Measurements from ENCODE around the gene ARHGEF11. TPM values are rescaled to one million over a fixed set of nuclear protein-coding genes. Genes with fewer than 3 reads are reported as not detected.

The ARHGEF11 gene
- total RNA-seq, 1 donor from 2014 or later = 29.1 TPM

DNA sequence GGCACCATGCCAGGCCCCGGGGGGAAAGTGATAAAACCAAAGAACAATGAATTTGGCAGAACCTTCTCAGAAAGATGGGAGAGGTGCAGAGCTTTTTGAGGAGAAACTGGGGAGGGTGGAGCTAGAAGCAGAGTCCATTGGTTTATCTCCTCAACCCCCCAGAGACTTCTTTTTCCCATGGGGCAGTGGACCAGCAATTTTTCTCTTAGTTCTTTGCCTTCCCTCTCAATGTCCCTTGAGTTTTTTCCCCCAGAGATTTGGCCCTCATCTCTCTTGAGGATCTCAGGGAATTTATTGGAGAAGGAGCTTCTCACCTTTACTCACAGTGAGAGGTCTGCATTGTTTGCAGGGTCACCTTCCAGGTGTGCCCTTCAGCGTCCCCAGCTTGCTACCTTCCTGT is 5.3 kb upstream of the ARHGEF11 start:
- Histone ChIP-seq H3K9me3 (replicated peaks) (peaks cover 19% of the 10 kb centered on the region), H3K4me1 (no peaks in the 10 kb centered on the region), H3K27me3 (ENCODE audit: low read depth) (no peaks in the 10 kb centered on the region), H3K27ac (replicated peaks) (no peak overlapping the region), H3K36me3 (no peaks in the 10 kb centered on the region), H3K4me3 (no peak overlapping the region)
- DNase-seq = no peak
- TF ChIP-seq, protein P1, sequence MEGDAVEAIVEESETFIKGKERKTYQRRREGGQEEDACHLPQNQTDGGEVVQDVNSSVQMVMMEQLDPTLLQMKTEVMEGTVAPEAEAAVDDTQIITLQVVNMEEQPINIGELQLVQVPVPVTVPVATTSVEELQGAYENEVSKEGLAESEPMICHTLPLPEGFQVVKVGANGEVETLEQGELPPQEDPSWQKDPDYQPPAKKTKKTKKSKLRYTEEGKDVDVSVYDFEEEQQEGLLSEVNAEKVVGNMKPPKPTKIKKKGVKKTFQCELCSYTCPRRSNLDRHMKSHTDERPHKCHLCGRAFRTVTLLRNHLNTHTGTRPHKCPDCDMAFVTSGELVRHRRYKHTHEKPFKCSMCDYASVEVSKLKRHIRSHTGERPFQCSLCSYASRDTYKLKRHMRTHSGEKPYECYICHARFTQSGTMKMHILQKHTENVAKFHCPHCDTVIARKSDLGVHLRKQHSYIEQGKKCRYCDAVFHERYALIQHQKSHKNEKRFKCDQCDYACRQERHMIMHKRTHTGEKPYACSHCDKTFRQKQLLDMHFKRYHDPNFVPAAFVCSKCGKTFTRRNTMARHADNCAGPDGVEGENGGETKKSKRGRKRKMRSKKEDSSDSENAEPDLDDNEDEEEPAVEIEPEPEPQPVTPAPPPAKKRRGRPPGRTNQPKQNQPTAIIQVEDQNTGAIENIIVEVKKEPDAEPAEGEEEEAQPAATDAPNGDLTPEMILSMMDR (IDR thresholded peaks at IDR 0.05; ENCODE audit: borderline replicate concordance) = no peak
- intact Hi-C loops (cut with micrococcal nuclease) = no loop called here

DNA sequence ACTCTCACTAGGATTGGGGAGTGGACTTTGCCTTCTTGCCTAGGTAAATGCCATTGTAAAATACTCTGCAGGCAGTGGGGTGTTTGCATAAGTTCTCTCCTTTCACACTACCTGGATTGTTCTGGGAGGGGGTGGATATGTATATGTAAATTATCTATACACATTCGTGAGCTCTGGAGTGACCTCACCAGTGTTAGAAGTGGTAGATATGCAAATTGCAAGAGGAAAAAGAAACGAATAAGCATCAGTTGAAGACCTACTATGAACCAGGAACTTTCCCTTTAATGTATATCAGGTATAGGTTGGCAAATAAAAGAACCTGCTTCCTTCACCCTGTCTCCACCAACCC is 1.5 kb upstream of the ARHGEF11 start:
- Histone ChIP-seq H3K4me3 (no peak overlapping the region), H3K9me3 (replicated peaks) (peaks cover 9% of the 10 kb centered on the region)

DNA sequence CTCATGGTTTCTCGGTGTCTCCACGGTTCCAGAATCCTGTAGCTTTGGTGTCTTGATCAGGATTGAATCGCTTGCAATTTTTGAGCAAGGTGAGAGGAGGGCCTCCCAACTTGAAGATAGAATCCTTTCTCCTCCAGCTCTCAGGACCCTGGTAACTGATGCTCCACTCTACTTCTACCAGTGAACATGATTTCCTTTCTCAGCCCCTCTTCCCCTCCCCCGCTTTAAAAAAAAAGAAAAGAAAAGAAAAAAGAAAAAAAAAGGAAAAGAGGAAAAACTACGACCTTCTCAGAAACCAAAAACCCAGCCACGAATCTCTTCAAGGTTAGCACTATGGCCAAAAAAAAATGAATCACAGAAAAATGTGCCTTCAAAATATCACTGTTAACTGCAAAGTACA is 1.2 kb downstream of the ARHGEF11 start:
- no peak for DNase-seq
- peak overlapping the region; percentile 92 for H3K27ac ChIP-seq (replicated peaks)
- H3K4me1 ChIP-seq = peaks cover 57% of the 10 kb centered on the region
- H3K9me3 ChIP-seq (replicated peaks) = no peaks in the 10 kb centered on the region
- no peaks in the 10 kb centered on the region for H3K36me3 ChIP-seq
- H3K27me3 ChIP-seq (ENCODE audit: low read depth) = no peaks in the 10 kb centered on the region
- TF ChIP-seq, protein P1 (IDR thresholded peaks at IDR 0.05; ENCODE audit: borderline replicate concordance) = no peak
- H3K4me3 ChIP-seq = peak overlapping the region; percentile 74
- intact Hi-C loops (cut with micrococcal nuclease) = no loop called here

More for the DNA sequence above, 1.5 kb upstream of the ARHGEF11 start:
- no peak for DNase-seq
- no peaks in the 10 kb centered on the region for H3K36me3 ChIP-seq
- intact Hi-C loops (cut with micrococcal nuclease) = no loop called here
- no peak overlapping the region for H3K27ac ChIP-seq (replicated peaks)
- H3K4me1 ChIP-seq = peaks cover 34% of the 10 kb centered on the region
- H3K27me3 ChIP-seq (ENCODE audit: low read depth) = no peaks in the 10 kb centered on the region
- TF ChIP-seq, protein P1 (IDR thresholded peaks at IDR 0.05; ENCODE audit: borderline replicate concordance) = no peak

DNA sequence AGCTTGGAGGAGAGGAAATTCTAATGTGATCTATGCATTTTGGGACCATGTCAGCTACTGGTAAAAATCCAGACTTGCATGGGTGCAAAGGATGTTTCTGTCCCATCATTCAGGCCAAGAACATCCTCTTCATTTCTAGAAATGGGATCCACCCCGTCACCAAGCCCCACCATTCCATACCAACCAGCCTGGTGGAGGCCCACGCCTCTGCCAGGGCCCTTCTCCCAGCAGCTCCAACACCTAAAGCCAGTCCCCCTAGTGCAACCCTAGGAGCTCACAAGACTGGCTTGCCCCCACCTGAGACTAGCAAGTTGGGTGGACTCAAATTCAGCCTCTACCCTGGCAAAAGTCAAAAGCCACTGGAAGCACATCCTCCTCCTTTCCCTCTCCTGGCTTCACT is 1.9 kb downstream of the ARHGEF11 start:
- no peaks in the 10 kb centered on the region for H3K27me3 ChIP-seq (ENCODE audit: low read depth)
- H3K36me3 ChIP-seq = no peaks in the 10 kb centered on the region
- peak overlapping the region; percentile 45 for H3K27ac ChIP-seq (replicated peaks)
- H3K4me1 ChIP-seq = peaks cover 58% of the 10 kb centered on the region
- intact Hi-C loops (cut with micrococcal nuclease) = no loop called here
- DNase-seq = no peak
- TF ChIP-seq, protein P1 (IDR thresholded peaks at IDR 0.05; ENCODE audit: borderline replicate concordance) = no peak
- no peaks in the 10 kb centered on the region for H3K9me3 ChIP-seq (replicated peaks)
- H3K4me3 ChIP-seq = peak overlapping the region; percentile 74

DNA sequence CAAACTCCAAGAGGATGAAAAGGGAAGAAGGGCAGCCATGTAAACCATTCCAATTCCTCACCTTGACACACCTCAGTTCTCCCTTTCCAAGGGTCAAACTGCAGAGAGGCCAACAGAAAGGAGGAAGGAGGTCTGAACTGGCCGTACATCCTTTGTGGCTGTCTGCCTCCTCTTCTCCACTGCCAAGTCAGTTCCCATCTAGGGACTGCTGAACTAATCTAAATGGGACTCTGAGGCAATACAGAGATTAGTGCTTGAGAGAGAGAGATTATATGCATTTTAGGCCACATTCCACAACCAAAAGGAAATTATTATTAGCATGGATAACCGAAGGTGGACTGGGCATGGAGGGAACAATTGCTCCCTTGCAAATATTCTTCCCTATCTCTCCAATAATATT is 2.7 kb downstream of the ARHGEF11 start:
- no peaks in the 10 kb centered on the region for H3K27me3 ChIP-seq (ENCODE audit: low read depth)
- TF ChIP-seq, protein P1 (IDR thresholded peaks at IDR 0.05; ENCODE audit: borderline replicate concordance) = no peak
- H3K4me1 ChIP-seq = peaks cover 67% of the 10 kb centered on the region
- H3K4me3 ChIP-seq = peak overlapping the region; percentile 74
- H3K36me3 ChIP-seq = no peaks in the 10 kb centered on the region
- no peak for DNase-seq
- intact Hi-C loops (cut with micrococcal nuclease) = no loop called here
- H3K27ac ChIP-seq (replicated peaks) = peak overlapping the region; percentile 45
- H3K9me3 ChIP-seq (replicated peaks) = no peaks in the 10 kb centered on the region

DNA sequence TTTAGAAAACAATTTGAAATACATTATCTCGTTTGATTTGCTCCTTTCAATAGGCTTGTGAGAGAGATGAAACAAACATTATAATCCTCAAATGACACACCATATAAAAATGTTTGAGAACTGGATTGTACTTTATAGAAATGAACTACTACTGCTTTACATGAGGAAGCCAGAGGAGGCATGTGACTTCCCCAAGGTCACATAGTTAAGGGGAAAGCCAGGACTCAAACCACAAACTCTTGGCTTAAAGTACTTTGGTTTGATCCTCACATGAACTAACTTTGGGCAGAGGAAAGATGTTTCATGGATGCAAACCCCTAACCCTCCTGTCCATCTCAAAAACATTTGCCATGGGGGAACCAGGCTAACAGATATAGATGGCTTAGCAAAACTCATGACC is 4.7 kb downstream of the ARHGEF11 start:
- peaks cover 70% of the 10 kb centered on the region for H3K4me1 ChIP-seq
- intact Hi-C loops (cut with micrococcal nuclease) = no loop called here
- no peak for DNase-seq

More for the DNA sequence above, 4.7 kb downstream of the ARHGEF11 start:
- no peaks in the 10 kb centered on the region for H3K36me3 ChIP-seq
- H3K9me3 ChIP-seq (replicated peaks) = no peaks in the 10 kb centered on the region
- TF ChIP-seq, protein P1 (IDR thresholded peaks at IDR 0.05; ENCODE audit: borderline replicate concordance) = no peak
- H3K27ac ChIP-seq (replicated peaks) = no peak overlapping the region
- no peak overlapping the region for H3K4me3 ChIP-seq
- no peaks in the 10 kb centered on the region for H3K27me3 ChIP-seq (ENCODE audit: low read depth)
